Neutrophil (primary cell): Measurements from ENCODE around the gene MYO18A.

ENCODE experiments used
- H3K27ac ChIP-seq: fragments of 200-600 bp; sonication (generic); 2 replicates; pipeline ENCODE4 v1.5.1; 2016; ENCODE audit warnings: mild to moderate bottlenecking, moderate library complexity
- H3K27me3 ChIP-seq: fragments of 200-600 bp; sonication (generic); 2 replicates; pipeline ENCODE4 v1.6.0; 2016; ENCODE audit warnings: mild to moderate bottlenecking
- H3K36me3 ChIP-seq: fragments of 200-600 bp; sonication (generic); 2 replicates; pipeline ENCODE4 v1.5.1; 2017
- H3K4me1 ChIP-seq, 2 experiments: fragments of 200-600 bp in 1 of 2; sonication (generic) in 1 of 2; 1 replicate in 1 of 2; 2 replicates in 1 of 2; pipeline versions ENCODE4 v1.5.1 to v1.6.1; 2013 to 2016; ENCODE audit warnings: low read depth in 1 of 2, low read length in 1 of 2, mild to moderate bottlenecking in 1 of 2, moderate library complexity in 1 of 2; ENCODE audit not compliant: control insufficient read depth in 1 of 2, insufficient read depth in 1 of 2
- H3K4me3 ChIP-seq, 2 experiments: fragments of 200-600 bp in 1 of 2; sonication (generic) in 1 of 2; 1 replicate in 1 of 2; 2 replicates in 1 of 2; pipeline ENCODE4 v1.5.1; 2013 to 2016; ENCODE audit warnings: low read depth in 1 of 2, low read length in 1 of 2, mild to moderate bottlenecking in 1 of 2, moderate library complexity in 1 of 2
- H3K9me3 ChIP-seq: fragments of 200-600 bp; sonication (generic); 2 replicates; pipeline ENCODE4 v1.5.1; 2016
- CTCF ChIP-seq: fragments of 200-600 bp; sonication (generic); IDR thresholded peaks from 2 replicates; pipeline ENCODE4 v1.5.1; 2016; ENCODE audit warnings: antibody characterized with exemption

MYO18A gene

GRCh38 chr17:29151567-29151966 is 28.6 kb downstream of the MYO18A start:
- no peak for TF ChIP-seq CTCF
- Histone ChIP-seq H3K27me3 (peaks cover 8% of the 10 kb centered on the region), H3K4me1 (peaks cover 27 to 28% of the 10 kb centered on the region in 2 experiments), H3K36me3 (no peaks in the 10 kb centered on the region), H3K4me3 (no peak overlapping the region), H3K27ac (no peak overlapping the region), H3K9me3 (no peaks in the 10 kb centered on the region)

- peaks cover 30 to 32% of the 10 kb centered on the region in 2 experiments for H3K4me1 ChIP-seq
- no peak for TF ChIP-seq CTCF
- H3K27ac ChIP-seq: peak overlapping the region; percentile 75
Observed at GRCh38 chr17:29150161-29150560, 30.0 kb downstream of the MYO18A start.

GRCh38 chr17:29149431-29150064 is 30.6 kb downstream of the MYO18A start:
- peak overlapping the region; percentile 75 for H3K27ac ChIP-seq
- TF ChIP-seq CTCF: no peak
- peaks cover 30 to 31% of the 10 kb centered on the region in 2 experiments for H3K4me1 ChIP-seq
- peak overlapping the region; percentile 70 to 71 for H3K4me3 ChIP-seq
- H3K9me3 ChIP-seq: no peaks in the 10 kb centered on the region
- peaks cover 6% of the 10 kb centered on the region for H3K27me3 ChIP-seq
- no peaks in the 10 kb centered on the region for H3K36me3 ChIP-seq

More at GRCh38 chr17:29150161-29150560, 30.0 kb downstream of the MYO18A start:
- Histone ChIP-seq H3K4me3 (no peak overlapping the region), H3K9me3 (no peaks in the 10 kb centered on the region), H3K27me3 (peaks cover 8% of the 10 kb centered on the region), H3K36me3 (no peaks in the 10 kb centered on the region)

GRCh38 chr17:29148790-29149430 is 31.3 kb downstream of the MYO18A start:
- H3K4me3 ChIP-seq: peak overlapping the region; percentile 70 to 71

GRCh38 chr17:29148257-29148789 is 31.9 kb downstream of the MYO18A start:
- Histone ChIP-seq H3K9me3 (no peaks in the 10 kb centered on the region), H3K4me1 (peaks cover 35% of the 10 kb centered on the region in 2 experiments), H3K27me3 (no peaks in the 10 kb centered on the region), H3K27ac (peak overlapping the region; percentile 75), H3K36me3 (no peaks in the 10 kb centered on the region), H3K4me3 (peak overlapping the region; percentile 70 to 71)
- TF ChIP-seq CTCF: no peak

More at GRCh38 chr17:29148790-29149430, 31.3 kb downstream of the MYO18A start:
- H3K9me3 ChIP-seq: no peaks in the 10 kb centered on the region
- H3K4me1 ChIP-seq: peaks cover 33 to 35% of the 10 kb centered on the region in 2 experiments
- H3K36me3 ChIP-seq: no peaks in the 10 kb centered on the region
- H3K27me3 ChIP-seq: no peaks in the 10 kb centered on the region
- TF ChIP-seq CTCF: peak; percentile 99
- peak overlapping the region; percentile 75 for H3K27ac ChIP-seq
